CD1c-positive myeloid dendritic cell (primary cell): ENCODE measurements around the gene DISP1.

ENCODE experiments used
- DNase-seq: peaks from one replicate; pipeline ENCODE4 v3.0.0-alpha.2; 2016; ENCODE audit errors: extremely low spot score

The DISP1 gene

GRCh38 chr1:222814536-222815439 is at the start of gene DISP1:
Gene DISP1, plus strand, starts transcription at chr1:222815039. Its CDS starts 127,785 bp downstream, at chr1:222942824.
- DNase-seq: peak; percentile 86

- no peak for DNase-seq
These were observed 47.7 kb upstream of the DISP1 start for GRCh38 chr1:222767152-222767571.

DNA sequence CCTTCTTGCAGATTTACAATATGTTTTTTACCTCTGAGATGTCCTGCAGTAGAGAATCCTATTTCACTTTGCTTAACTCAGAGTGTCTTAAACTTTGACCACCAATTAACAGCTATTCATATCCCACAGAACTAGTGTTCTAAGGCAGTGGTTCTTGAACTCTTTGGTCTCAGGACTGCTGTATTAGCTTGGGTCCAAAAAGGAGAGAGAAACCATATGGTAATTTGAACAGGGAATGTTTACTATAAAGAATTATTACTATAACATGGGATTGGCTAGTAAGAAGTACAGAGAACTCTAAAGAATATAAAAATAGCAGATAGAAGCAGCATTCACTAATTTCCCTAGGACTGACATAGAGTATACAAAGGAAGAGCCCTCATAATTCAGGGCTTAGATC is 46.2 kb upstream of the DISP1 start:
- DNase-seq: no peak

- DNase-seq: peak; percentile 17
These were observed 45.7 kb upstream of the DISP1 start for GRCh38 chr1:222769181-222769580.

DNA sequence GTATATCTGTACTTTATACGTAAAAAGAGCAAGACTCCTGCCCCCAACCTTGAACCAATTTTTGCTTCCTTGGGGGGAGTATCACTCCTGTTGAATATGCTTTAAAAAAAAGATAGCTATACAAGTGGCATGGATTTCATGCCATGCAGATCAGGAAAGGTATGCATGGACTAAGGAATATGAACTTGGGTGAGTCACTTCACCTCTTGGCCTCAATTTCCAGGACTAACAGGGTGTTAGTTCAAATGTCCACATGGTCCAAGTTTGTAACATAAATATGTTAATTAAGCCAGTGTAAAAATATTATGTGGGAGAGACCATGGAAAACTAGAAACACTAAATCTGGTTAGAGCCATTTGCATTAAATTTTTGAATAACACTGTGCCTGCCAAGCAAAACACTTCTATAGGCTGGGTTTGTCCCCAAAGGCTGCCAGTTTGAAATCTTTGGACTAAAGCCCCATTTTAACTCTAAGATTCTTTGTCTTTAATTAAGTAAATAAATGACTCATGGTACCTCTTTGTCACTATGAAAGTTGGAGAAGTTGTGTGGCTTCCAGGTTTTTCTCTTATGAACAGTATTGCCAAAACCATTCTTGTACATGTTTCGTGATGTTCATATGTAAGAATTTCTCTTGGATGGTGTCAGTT is 44.7 kb upstream of the DISP1 start:
- no peak for DNase-seq

- peak; percentile 7 for DNase-seq
These were observed 41.9 kb upstream of the DISP1 start for GRCh38 chr1:222772996-222773379.

DNA sequence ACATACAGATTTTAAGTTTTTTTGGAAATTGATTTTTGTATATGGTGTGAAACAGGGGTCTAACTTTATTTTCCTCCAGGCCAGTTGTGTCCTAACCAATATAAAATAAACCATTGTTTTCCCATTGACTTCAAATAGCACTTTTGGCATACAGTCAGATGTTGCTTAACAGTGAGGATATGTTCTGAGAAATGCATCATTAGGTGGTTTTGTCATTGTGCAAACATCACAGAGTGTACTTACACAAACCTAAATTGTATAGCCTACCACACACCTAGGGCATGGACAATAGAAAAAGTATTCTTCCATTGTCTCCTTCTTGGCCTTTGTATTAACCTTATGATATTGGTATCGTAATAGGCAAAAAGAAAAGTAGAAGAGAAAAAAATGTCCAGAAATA is 37.4 kb upstream of the DISP1 start:
- DNase-seq: no peak

- no peak for DNase-seq
These were observed 36.9 kb upstream of the DISP1 start for GRCh38 chr1:222777977-222778376.

DNA sequence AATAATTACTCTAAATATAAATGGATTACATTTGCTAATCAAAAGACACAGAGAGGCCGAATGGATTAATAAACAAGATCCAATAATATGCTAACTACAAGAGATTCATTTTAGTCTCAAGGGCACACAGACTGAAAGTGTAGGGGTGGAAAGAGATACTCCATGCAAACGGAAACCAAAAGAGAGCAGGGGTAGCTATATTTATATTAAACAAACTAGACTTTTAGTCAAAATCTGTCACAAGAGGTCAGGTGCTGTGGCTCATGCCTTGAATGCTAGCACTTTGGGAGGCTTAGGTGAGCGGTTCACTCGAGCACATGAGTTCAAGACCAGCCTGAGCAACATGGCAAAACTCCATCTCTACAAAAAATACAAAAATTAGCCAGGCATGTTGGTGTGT is 33.6 kb upstream of the DISP1 start:
- no peak for DNase-seq

DNA sequence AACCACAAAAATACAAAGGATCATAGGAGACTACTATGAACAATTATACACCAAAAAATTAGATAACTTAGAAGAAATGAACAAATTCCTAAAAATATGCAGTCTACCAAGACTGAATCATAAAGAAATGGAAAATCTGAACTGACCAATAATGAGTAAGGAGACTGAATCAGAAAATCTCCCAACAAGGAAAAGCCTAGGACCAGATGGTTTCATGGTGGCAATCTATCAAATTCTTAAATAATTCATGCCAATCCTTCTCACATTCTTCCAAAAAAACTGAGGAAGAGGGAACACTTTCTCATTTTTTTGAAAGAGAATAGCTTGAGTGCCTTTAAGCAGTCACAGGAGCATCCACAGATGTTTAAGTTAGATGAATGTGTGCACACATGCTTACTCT is 31.8 kb upstream of the DISP1 start:
- no peak for DNase-seq

DNA sequence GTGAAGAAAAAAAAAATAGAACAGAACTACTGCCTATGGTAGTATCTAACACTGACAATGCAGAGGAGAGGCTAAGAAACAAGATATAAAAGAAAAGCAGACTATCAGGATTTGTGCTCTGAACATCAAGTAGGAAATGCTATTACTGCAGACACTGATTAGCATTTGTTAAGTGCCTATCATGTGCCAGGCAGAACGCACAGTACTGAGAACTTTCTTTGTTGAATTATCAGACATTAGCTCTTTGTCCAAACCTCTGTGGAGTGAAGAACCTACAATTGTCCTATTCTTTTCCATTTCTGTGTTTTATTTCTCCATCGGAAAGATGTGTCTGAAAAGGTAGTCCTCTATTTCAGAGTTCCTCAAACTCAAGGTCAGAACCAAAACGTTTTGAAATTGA is 30.5 kb upstream of the DISP1 start:
- DNase-seq: no peak

DNA sequence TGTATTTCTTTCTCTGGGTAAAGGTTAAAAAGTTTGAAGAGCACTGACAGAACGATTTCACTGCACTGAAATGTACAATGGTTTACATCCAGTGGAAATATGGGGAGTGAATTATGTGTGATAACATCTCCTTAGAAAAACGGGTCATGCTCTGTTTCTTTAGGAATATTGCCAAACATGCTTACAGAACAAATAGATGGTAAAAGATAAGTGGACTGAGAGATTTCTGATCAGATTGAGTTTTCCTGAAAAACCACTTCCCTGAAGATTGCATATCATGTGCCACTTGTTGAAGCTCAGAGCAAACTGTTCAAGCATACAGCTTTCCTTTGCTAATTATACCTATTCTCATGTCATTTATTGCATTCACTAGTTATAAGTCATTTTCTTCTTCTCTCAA is 29.9 kb upstream of the DISP1 start:
- DNase-seq: no peak

- no peak for DNase-seq
These were observed 29.3 kb upstream of the DISP1 start for GRCh38 chr1:222785529-222785928.

- DNase-seq: no peak
These were observed 28.7 kb upstream of the DISP1 start for GRCh38 chr1:222786121-222786520.

DNA sequence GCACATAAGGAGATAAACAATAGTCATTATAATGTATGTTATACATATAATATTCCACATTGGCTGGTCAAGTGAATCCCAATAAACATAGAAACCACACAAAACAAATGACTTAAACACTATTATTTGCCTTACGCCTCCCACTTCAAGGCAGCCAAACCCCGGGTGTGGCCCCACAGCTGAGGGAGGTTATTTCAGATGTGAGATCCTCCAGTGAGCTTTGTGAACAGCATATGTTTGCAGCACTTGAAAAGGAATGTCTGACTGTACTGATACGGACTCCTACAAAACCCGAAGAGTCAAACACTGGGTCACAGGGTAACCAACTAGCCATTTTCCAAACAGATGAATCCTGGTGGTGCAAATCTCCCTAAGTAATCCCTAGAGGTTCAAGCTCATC is 27.1 kb upstream of the DISP1 start:
- no peak for DNase-seq

DNA sequence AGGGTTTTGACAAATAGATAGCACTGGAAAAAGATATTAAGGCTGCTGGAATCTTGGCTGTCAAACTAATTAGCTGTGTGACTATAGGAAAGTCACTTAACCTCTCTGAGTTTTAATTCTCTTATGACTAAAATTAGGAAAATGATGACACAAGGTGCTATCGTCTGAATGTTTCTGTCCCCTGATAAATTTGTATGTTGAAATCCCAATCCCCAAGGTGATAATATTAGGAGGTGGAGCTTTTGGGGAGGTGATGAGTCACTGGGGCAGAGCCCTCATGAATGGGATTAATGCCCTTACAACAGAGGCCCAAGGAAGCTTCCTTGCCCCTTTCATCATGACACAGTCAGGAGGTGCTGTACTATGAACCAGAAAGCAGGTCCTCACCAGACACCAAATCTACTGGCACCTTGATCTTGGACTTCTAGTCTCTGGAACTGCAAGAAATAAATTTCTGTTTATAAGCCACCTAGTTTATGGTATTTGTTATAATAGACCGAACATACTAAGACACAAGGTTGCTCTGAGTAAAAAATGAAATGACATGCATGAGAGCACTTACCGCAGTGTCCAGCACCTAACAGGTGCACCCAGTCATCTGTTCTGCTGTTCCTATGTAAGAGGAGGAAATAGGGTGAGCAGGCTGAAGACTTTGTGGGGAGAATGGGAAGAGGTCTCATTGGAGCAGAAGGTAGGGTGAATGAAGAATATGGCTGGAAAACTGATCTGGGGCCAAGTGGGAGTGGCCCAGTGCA is 26.3 kb upstream of the DISP1 start:
- no peak for DNase-seq

DNA sequence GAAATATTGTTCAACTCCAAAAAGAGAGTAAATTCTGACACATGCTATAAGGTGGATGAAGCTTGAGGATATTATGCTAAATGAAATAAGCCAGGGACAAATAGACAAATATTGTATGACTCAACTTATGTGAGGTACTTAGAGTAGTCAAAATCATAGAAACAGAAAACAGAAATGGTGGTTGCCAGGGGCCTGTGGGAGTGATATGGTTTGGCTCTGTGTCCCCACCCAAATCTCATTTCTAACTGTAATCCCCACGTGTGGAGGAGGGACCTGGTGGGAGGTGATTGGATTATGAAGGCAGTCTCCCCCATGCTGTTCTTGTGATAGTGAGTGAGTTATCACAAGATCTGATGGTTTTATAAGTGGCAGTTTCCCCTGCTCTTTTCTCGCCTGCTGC is 24.7 kb upstream of the DISP1 start:
- DNase-seq: no peak

DNA sequence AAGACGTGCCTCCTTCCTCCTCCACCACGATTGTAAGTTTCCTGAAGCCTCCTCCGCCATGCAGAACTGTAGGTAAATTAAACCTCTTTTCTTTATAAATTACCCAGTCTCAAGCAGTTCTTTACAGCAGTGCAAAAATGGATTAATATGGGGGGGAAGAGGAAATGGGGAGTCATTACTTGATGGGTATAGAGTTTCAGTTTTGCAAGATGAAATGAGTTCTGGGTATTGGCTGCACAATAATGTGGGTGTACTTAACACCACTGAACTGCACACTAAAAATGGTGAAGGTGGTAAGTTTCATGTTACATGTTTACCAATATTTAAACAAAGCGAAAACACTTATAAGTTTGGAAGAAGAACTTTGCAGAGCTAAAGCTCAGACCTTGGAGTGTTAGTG is 24.3 kb upstream of the DISP1 start:
- DNase-seq: no peak

DNA sequence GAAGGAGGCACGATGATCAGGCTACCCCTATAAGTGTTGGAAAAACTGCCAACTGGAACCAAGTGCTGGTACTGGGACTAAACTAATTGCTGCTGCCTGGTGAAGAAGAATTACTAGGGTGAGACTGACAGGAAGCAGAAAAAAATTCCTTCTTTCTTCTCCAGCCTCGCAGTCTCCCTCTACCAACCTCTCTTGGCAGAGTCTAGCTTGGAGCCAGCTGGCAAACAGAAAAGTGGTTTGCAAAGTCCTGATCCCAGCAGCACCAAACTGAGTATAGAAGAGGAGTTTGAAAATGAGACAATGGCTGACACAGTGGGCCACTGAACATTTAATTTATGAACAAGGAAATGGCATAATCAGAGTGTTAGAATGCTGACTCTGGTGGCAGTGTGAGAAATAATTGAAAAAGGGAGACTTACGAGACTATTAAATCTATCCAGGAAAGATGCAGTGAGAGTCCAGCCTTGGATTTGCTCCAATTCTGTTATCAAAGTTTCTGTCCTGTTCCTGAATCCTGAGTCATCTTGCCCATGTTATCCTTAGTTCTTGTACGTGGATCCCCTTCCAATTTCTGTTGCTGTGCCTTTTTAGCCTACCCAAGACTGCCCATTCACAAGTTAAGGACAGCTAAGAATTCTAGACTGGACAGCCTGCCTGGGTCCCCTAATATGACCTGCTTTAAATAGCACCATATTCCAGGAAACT is 23.7 kb upstream of the DISP1 start:
- DNase-seq: no peak

GRCh38 chr1:222792744-222793143 is 22.1 kb upstream of the DISP1 start:
- peak; percentile 12 for DNase-seq

- DNase-seq: no peak
These were observed 20.0 kb upstream of the DISP1 start for GRCh38 chr1:222794656-222795474.
